Spleen (tissue), 7 donors: Measurements from ENCODE around the gene DNAH11.

Source experiments
- CTCF ChIP-seq, 11 experiments: fragments of 200-600 bp in 7 of 11; fragments of 450-650 bp in 4 of 11; sonication (generic) in 4 of 11; IDR thresholded peaks in 8 of 11; conservative IDR thresholded peaks in 3 of 11; 1 replicate in 7 of 11; 2 replicates in 4 of 11; pipeline versions ENCODE4 v1.4.0 to v1.8.0; 2016 to 2021; ENCODE audit warnings: antibody characterized with exemption in 11 of 11, inconsistent platforms in 4 of 11, mild to moderate bottlenecking in 1 of 11
- POLR2A ChIP-seq, 3 donors: fragments of 450-650 bp; IDR thresholded peaks; one replicate each; pipeline ENCODE4 v1.5.1; 2017; ENCODE audit warnings: antibody characterized with exemption in 3 of 3, mild to moderate bottlenecking in 1 of 3
- donor health status: DM: no; HTN: no; CAD: no; lungs with moderate emphysema.
- donor health status: DM: no; HTN: no; CAD: no.
- donor health status: DM: no; HTN: no; CAD: no.

- no peak for TF ChIP-seq POLR2A (IDR thresholded peaks at IDR 0.05)
- no peak for TF ChIP-seq CTCF (IDR thresholded peaks at IDR 0.05 in 8 of 11, conservative IDR thresholded peaks at IDR 0.05 in 3 of 11)
Measured at GRCh38 chr7:21565614-21566013, 22.8 kb downstream of the DNAH11 start.
